ENCODE results near the gene RTP5.

DNA sequence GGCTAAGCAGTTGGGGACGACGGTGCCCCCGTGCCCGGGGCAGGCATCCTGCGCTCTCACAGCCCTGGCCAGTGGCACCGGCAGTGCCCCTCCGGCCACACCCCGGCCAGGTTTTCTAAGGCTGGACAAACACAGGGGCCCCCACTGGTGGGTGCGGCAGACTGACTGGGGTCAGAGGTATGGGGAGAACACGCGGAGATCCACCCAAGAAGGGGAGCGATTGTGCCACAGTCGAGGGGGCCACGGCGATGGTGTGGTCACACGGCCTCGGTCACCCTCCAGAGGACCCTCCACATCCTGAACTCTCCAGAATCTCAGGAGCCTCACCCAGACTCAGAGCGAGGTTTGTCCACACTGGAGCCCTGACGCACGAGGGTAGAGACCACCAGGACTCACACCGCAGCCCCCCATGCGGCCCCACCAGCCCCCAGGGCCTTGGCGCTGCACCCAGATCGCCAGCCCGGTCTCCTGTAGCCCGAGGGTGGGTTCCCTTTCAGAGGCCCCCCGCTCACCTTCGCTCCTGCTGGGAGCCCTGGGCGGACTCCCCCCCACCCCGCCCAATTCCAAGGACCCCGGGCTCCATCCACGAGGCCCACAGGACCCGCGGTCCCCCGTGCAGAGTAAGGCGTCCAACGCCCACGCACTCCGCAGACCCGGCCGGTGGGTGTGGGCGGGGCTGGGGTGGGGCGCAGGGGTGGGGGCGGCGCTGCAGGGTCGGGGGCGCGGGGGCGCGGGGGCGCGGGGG, 26.0 kb upstream of the RTP5 start:
- no peak for TF ChIP-seq CTCF (conservative IDR thresholded peaks at IDR 0.05; ENCODE audit: low read depth, low read length)
- TF ChIP-seq EZH2 (IDR thresholded peaks at IDR 0.05; ENCODE audit: borderline replicate concordance, low read depth, low read length, poor library complexity, severe bottlenecking) = no peak
